HepG2 (cell line): ENCODE data around the gene TET2. TPM values are rescaled to one million over a fixed set of nuclear protein-coding genes. Genes with fewer than 3 reads are reported as not detected.

Source experiments
- ATF1 ChIP-seq: IDR thresholded peaks from 2 replicates; pipeline ENCODE4 v1.6.1; 2016; ENCODE audit warnings: mild to moderate bottlenecking, control low read depth
- ATF6 ChIP-seq: sonication (generic); formaldehyde crosslinking; conservative IDR thresholded peaks from 2 replicates; pipeline ENCODE4 v1.4.0; 2020; ENCODE audit warnings: missing genetic modification reagents
- CREM ChIP-seq, 2 experiments: sonication (generic) in 1 of 2; formaldehyde crosslinking in 1 of 2; IDR thresholded peaks; 2 replicates each; pipeline versions ENCODE4 v1.4.0 to v1.6.1; 2016 to 2020; ENCODE audit warnings: antibody characterized with exemption in 1 of 2, mild to moderate bottlenecking in 1 of 2, missing genetic modification reagents in 1 of 2
- DRAP1 ChIP-seq: IDR thresholded peaks from 2 replicates; pipeline ENCODE4 v1.6.1; 2016; ENCODE audit warnings: missing genetic modification reagents, missing compliant biosample characterization
- HHEX ChIP-seq: IDR thresholded peaks from 2 replicates; pipeline ENCODE4 v1.6.1; 2016; ENCODE audit warnings: control low read depth
- JDP2 ChIP-seq: sonication (generic); formaldehyde crosslinking; IDR thresholded peaks from 2 replicates; pipeline ENCODE4 v1.8.1; 2022; ENCODE audit warnings: missing genetic modification reagents, borderline replicate concordance
- KIAA2018 ChIP-seq: sonication (generic); formaldehyde crosslinking; IDR thresholded peaks from 2 replicates; pipeline ENCODE4 v1.5.0; 2020; ENCODE audit warnings: mild to moderate bottlenecking, missing genetic modification reagents, borderline replicate concordance
- REPIN1 ChIP-seq: sonication (generic); formaldehyde crosslinking; IDR thresholded peaks from 2 replicates; pipeline ENCODE4 v1.8.0; 2022; ENCODE audit warnings: missing genetic modification reagents, low read depth, mild to moderate bottlenecking, borderline replicate concordance
- SMC3 ChIP-seq: IDR thresholded peaks from 2 replicates; pipeline ENCODE4 v1.6.1; 2011; ENCODE audit warnings: low read length, improper control_type of control experiment
- TBL1XR1 ChIP-seq: fragments of 150-350 bp; IDR thresholded peaks from 2 replicates; pipeline ENCODE4 v1.6.1; 2014; ENCODE audit warnings: borderline replicate concordance, low read length; ENCODE audit not compliant: partially characterized antibody
- WIZ ChIP-seq: sonication (generic); formaldehyde crosslinking; IDR thresholded peaks from 2 replicates; pipeline ENCODE4 v1.5.1; 2020; ENCODE audit warnings: mild to moderate bottlenecking, missing genetic modification reagents
- ZFP36L1 ChIP-seq: sonication (generic); formaldehyde crosslinking; IDR thresholded peaks from 2 replicates; pipeline ENCODE4 v1.8.0; 2022; ENCODE audit warnings: mild to moderate bottlenecking, missing genetic modification reagents, moderate library complexity
- ZNF138 ChIP-seq: sonication (generic); formaldehyde crosslinking; IDR thresholded peaks from 2 replicates; pipeline ENCODE4 v1.5.0; 2020; ENCODE audit warnings: mild to moderate bottlenecking, low read depth, missing genetic modification reagents
- ZNF180 ChIP-seq: sonication (generic); formaldehyde crosslinking; IDR thresholded peaks from 2 replicates; pipeline ENCODE4 v1.4.0; 2020; ENCODE audit warnings: low read depth, missing genetic modification reagents, borderline replicate concordance
- ZNF292 ChIP-seq: sonication (generic); formaldehyde crosslinking; IDR thresholded peaks from 2 replicates; pipeline ENCODE4 v1.8.1; 2022; ENCODE audit warnings: mild to moderate bottlenecking, low read depth, missing genetic modification reagents, borderline replicate concordance
- ZNF530 ChIP-seq: sonication (generic); formaldehyde crosslinking; IDR thresholded peaks from 2 replicates; pipeline ENCODE4 v1.5.0; 2020; ENCODE audit warnings: low read depth, mild to moderate bottlenecking, missing genetic modification reagents
- ZNF572 ChIP-seq: sonication (generic); formaldehyde crosslinking; IDR thresholded peaks from 2 replicates; pipeline ENCODE4 v1.5.1; 2020; ENCODE audit warnings: mild to moderate bottlenecking, missing genetic modification reagents
- ZNF672 ChIP-seq: sonication (generic); formaldehyde crosslinking; IDR thresholded peaks from 2 replicates; pipeline ENCODE4 v1.8.1; 2022; ENCODE audit warnings: missing genetic modification reagents
- ZSCAN21 ChIP-seq: sonication (generic); formaldehyde crosslinking; IDR thresholded peaks from 2 replicates; pipeline ENCODE4 v1.8.0; 2022; ENCODE audit warnings: mild to moderate bottlenecking, missing genetic modification reagents, moderate library complexity, borderline replicate concordance
- polyA plus RNA-seq, 8 experiments: library from polyadenylated mRNA; depleted of rRNA in 3 of 8; stranded (reverse) in 7 of 8; unstranded in 1 of 8; fragments of >200 nt; fragmentation: Illumina TruSeq in 4 of 8; extraction: Trizol in 4 of 8; gene quantifications; 2 replicates each; pipeline versions ENCODE4 v1.2.1 to v1.2.3, GENCODE V29; 2011 to 2016; ENCODE audit warnings: low read depth in 4 of 8, missing spikeins in 1 of 8, mixed read lengths in 1 of 8; ENCODE audit not compliant: insufficient read depth in 1 of 8
- total RNA-seq, 5 experiments: library from RNA; depleted of rRNA; stranded (reverse); fragments of >200 nt; fragmentation: Illumina TruSeq; extraction: Trizol; gene quantifications; 2 replicates each; pipeline ENCODE4 v1.2.3, GENCODE V29; 2016; ENCODE audit warnings: low read depth in 1 of 5

Gene TET2
- total and polyA plus RNA-seq, 2 of the 13 experiments (the other 11 are each of a cell fraction or from before 2014, with no cell fraction given): 4.7 to 4.8 TPM

GRCh38 chr4:105146276-105147015 lies at the start of gene TET2 (continued):
- no peak for TF ChIP-seq KIAA2018 (CRISPR knock-in tag)
- TF ChIP-seq ATF6 (CRISPR knock-in tag): no peak
- TF ChIP-seq REPIN1 (CRISPR knock-in tag): 0 out of 2 replicates have a peak, but pooled peaks have one; percentile 31
- TF ChIP-seq ZNF180 (CRISPR knock-in tag): no peak
- no peak for TF ChIP-seq ZNF292 (CRISPR knock-in tag)
- no peak for TF ChIP-seq SMC3
- no peak for TF ChIP-seq ZNF530
- no peak for TF ChIP-seq WIZ
- no peak for TF ChIP-seq ZNF572 (CRISPR knock-in tag)
- no peak for TF ChIP-seq ZNF138 (CRISPR knock-in tag)
- no peak; the same call in 1 of the 2 replicates for TF ChIP-seq ZSCAN21
- TF ChIP-seq TBL1XR1: no peak
- no peak for TF ChIP-seq HHEX (CRISPR knock-in tag)
- TF ChIP-seq ZFP36L1 (CRISPR knock-in tag): no peak
- TF ChIP-seq JDP2 (CRISPR knock-in tag): no peak
- no peak for TF ChIP-seq CREM (IDR thresholded peaks at IDR 0.05)
- no peak for TF ChIP-seq CREM (CRISPR knock-in tag; IDR thresholded peaks at IDR 0.05)
- peak; percentile 69 for TF ChIP-seq DRAP1 (CRISPR knock-in tag)
- no peak for TF ChIP-seq ATF1 (CRISPR knock-in tag)
- no peak for TF ChIP-seq ZNF672 (CRISPR knock-in tag)
